ENCODE results near the gene COPS8. TPM values are rescaled to one million over a fixed set of nuclear protein-coding genes. Genes with fewer than 3 reads are reported as not detected.

The COPS8 gene
- polyA plus RNA-seq, 1 experiment, result 139 TPM

DNA sequence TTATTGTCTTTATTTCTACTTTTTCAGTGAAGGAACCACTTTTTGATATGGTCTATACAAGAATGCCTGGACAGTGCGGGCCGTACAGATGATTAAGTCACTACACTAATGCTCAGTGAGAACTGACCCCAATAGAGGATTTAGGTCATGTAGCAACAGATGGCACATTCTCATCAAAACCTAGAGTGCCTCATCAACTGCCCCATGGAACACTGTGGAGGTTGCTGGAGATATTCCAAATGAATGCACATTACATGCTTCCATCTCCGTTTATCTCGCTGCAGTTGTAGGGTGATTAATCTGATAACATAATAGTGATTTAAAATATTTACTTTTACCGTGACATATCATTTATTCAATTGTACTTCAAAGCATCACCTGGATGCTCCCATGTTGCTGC is 41.8 kb upstream of the COPS8 start:
- Histone ChIP-seq H3K27me3 (ENCODE audit: control insufficient read depth, insufficient read depth, low read length) (peaks cover 8% of the 10 kb centered on the region), H3K9me3 (ENCODE audit: control insufficient read depth, insufficient read depth, low read length) (no peaks in the 10 kb centered on the region), H3K4me3 (ENCODE audit: low read depth, low read length) (no peak overlapping the region), H3K27ac (ENCODE audit: low read depth, low read length) (no peak overlapping the region)
- TF ChIP-seq CTCF (IDR thresholded peaks at IDR 0.05; ENCODE audit: low read depth, low read length), result no peak
- ChIA-PET POLR2A (no interaction called here), CTCF (no interaction called here)
- DNase-seq (ENCODE audit: low read depth, low spot score), result no peak

- Histone ChIP-seq H3K27me3 (ENCODE audit: control insufficient read depth, insufficient read depth, low read length) (peaks cover 8% of the 10 kb centered on the region), H3K27ac (ENCODE audit: low read depth, low read length) (no peak overlapping the region), H3K9me3 (ENCODE audit: control insufficient read depth, insufficient read depth, low read length) (no peaks in the 10 kb centered on the region), H3K4me3 (ENCODE audit: low read depth, low read length) (no peak overlapping the region)
- DNase-seq (ENCODE audit: low read depth, low spot score), result no peak
- POLR2A ChIA-PET, result no interaction called here
- CTCF ChIA-PET, result no interaction called here
- no peak for TF ChIP-seq CTCF (IDR thresholded peaks at IDR 0.05; ENCODE audit: low read depth, low read length)
These were observed 41.4 kb upstream of the COPS8 start for GRCh38 chr2:237044281-237044680.

GRCh38 chr2:237045449-237045848 is 40.2 kb upstream of the COPS8 start:
- no peaks in the 10 kb centered on the region for H3K9me3 ChIP-seq (ENCODE audit: control insufficient read depth, insufficient read depth, low read length)
- ChIA-PET CTCF (interaction anchor here (1.0 kb wide), 1 partner anchor 693 kb away, joined by 3 read pairs; no protein-coding TSS in a partner anchor), POLR2A (no interaction called here)
- peaks cover 8% of the 10 kb centered on the region for H3K27me3 ChIP-seq (ENCODE audit: control insufficient read depth, insufficient read depth, low read length)
- H3K27ac ChIP-seq (ENCODE audit: low read depth, low read length), result no peak overlapping the region
- DNase-seq (ENCODE audit: low read depth, low spot score), result no peak
- no peak overlapping the region for H3K4me3 ChIP-seq (ENCODE audit: low read depth, low read length)
- TF ChIP-seq CTCF (IDR thresholded peaks at IDR 0.05; ENCODE audit: low read depth, low read length), result no peak

- no peak overlapping the region for H3K4me3 ChIP-seq (ENCODE audit: low read depth, low read length)
- no peak for DNase-seq (ENCODE audit: low read depth, low spot score)
- no peak for TF ChIP-seq CTCF (IDR thresholded peaks at IDR 0.05; ENCODE audit: low read depth, low read length)
- H3K27ac ChIP-seq (ENCODE audit: low read depth, low read length), result no peak overlapping the region
- CTCF ChIA-PET, result interaction anchor here (1.2 kb wide), 1 partner anchor 705 kb away, joined by 4 read pairs; no protein-coding TSS in a partner anchor
- H3K9me3 ChIP-seq (ENCODE audit: control insufficient read depth, insufficient read depth, low read length), result no peaks in the 10 kb centered on the region
- POLR2A ChIA-PET, result no interaction called here
- peaks cover 2% of the 10 kb centered on the region for H3K27me3 ChIP-seq (ENCODE audit: control insufficient read depth, insufficient read depth, low read length)
These were observed 37.1 kb upstream of the COPS8 start for GRCh38 chr2:237048595-237048994.

DNA sequence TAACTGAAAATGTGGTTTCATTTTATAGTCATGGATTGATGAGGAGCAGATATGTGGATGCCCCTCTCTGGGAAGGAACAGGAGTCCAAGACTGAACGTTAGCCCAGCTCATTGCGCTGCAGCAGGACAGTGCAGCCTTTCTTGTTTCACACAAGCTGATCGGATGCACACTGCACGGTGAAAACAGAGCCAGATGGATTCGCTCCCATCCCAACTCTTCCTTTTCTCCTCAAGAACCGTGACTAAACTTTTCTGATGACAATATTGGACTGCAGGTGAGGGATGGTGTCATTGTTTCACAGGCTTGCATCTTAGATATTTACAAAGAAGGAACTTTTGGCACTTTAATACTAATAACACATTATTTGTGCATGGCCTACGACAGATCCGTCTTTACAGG is 33.8 kb upstream of the COPS8 start:
- DNase-seq (ENCODE audit: low read depth, low spot score), result no peak
- Histone ChIP-seq H3K27ac (ENCODE audit: low read depth, low read length) (no peak overlapping the region), H3K27me3 (ENCODE audit: control insufficient read depth, insufficient read depth, low read length) (no peaks in the 10 kb centered on the region), H3K9me3 (ENCODE audit: control insufficient read depth, insufficient read depth, low read length) (no peaks in the 10 kb centered on the region), H3K4me3 (ENCODE audit: low read depth, low read length) (no peak overlapping the region)
- no peak for TF ChIP-seq CTCF (IDR thresholded peaks at IDR 0.05; ENCODE audit: low read depth, low read length)
- POLR2A ChIA-PET, result no interaction called here
- CTCF ChIA-PET, result no interaction called here
